HUES48 (cell line): ENCODE results near the gene PMIS2.
"Not testable (repeated sequence)": the region's sequence is repeated elsewhere in the genome, so short reads cannot be mapped to it uniquely, and the experiment has no call there.

ENCODE experiments used
- H3K27ac ChIP-seq: one replicate; pipeline ENCODE4 v1.7.0; 2013; ENCODE audit warnings: low read depth, low read length, inconsistent platforms
- H3K27me3 ChIP-seq: 2 replicates; pipeline ENCODE4 v1.6.1; 2013; ENCODE audit warnings: mild to moderate bottlenecking, low read length; ENCODE audit not compliant: control insufficient read depth, insufficient read depth
- H3K36me3 ChIP-seq: 2 replicates; pipeline ENCODE4 v1.6.1; 2013; ENCODE audit warnings: low read length; ENCODE audit not compliant: control insufficient read depth, insufficient read depth
- H3K4me1 ChIP-seq: 2 replicates; pipeline ENCODE4 v1.6.1; 2013; ENCODE audit warnings: mild to moderate bottlenecking, low read length; ENCODE audit not compliant: control insufficient read depth, insufficient read depth
- H3K4me3 ChIP-seq: 2 replicates; pipeline ENCODE4 v1.5.1; 2013; ENCODE audit warnings: mild to moderate bottlenecking, low read depth, low read length
- H3K9ac ChIP-seq: 2 replicates; pipeline ENCODE4 v1.6.1; 2013; ENCODE audit warnings: mild to moderate bottlenecking, low read depth, low read length, moderate library complexity
- H3K9me3 ChIP-seq: 2 replicates; pipeline ENCODE4 v1.6.1; 2013; ENCODE audit warnings: low read length; ENCODE audit not compliant: control insufficient read depth, insufficient read depth

Gene PMIS2

GRCh38 chr19:35565016-35565856 lies 20.7 kb upstream of the PMIS2 start:
- Histone ChIP-seq H3K9ac (no peak overlapping the region), H3K27ac (no peak overlapping the region), H3K4me3 (no peak overlapping the region), H3K9me3 (no peaks in the 10 kb centered on the region), H3K36me3 (no peaks in the 10 kb centered on the region), H3K4me1 (no peaks in the 10 kb centered on the region), H3K27me3 (peaks cover 6% of the 10 kb centered on the region; the same call in 1 of the 2 replicates)

- H3K9me3 ChIP-seq, result no peaks in the 10 kb centered on the region
- no peaks in the 10 kb centered on the region for H3K36me3 ChIP-seq
- H3K9ac ChIP-seq, result no peak overlapping the region
- H3K27ac ChIP-seq, result no peak overlapping the region
- no peak overlapping the region for H3K4me3 ChIP-seq
- no peaks in the 10 kb centered on the region for H3K4me1 ChIP-seq
- no peaks in the 10 kb centered on the region for H3K27me3 ChIP-seq
These were observed 19.2 kb upstream of the PMIS2 start for GRCh38 chr19:35566738-35567137.

- Histone ChIP-seq H3K27ac (no peak overlapping the region), H3K36me3 (no peaks in the 10 kb centered on the region), H3K9ac (no peak overlapping the region), H3K9me3 (no peaks in the 10 kb centered on the region), H3K4me3 (no peak overlapping the region), H3K27me3 (no peaks in the 10 kb centered on the region), H3K4me1 (no peaks in the 10 kb centered on the region)
These were observed 16.6 kb upstream of the PMIS2 start for GRCh38 chr19:35569281-35569781.

- no peak overlapping the region for H3K4me3 ChIP-seq
- H3K4me1 ChIP-seq, result no peaks in the 10 kb centered on the region
These were observed 14.5 kb upstream of the PMIS2 start for GRCh38 chr19:35571406-35571965.

GRCh38 chr19:35577918-35578317 lies 8.1 kb upstream of the PMIS2 start:
- Histone ChIP-seq H3K27me3 (no peaks in the 10 kb centered on the region), H3K27ac (no peak overlapping the region), H3K4me1 (no peaks in the 10 kb centered on the region), H3K9ac (no peak overlapping the region), H3K9me3 (peaks cover 20% of the 10 kb centered on the region), H3K36me3 (no peaks in the 10 kb centered on the region), H3K4me3 (no peak overlapping the region)

More at GRCh38 chr19:35571406-35571965, 14.5 kb upstream of the PMIS2 start:
- peaks cover 10% of the 10 kb centered on the region for H3K9me3 ChIP-seq
- H3K36me3 ChIP-seq, result no peaks in the 10 kb centered on the region
- no peak overlapping the region for H3K27ac ChIP-seq
- no peaks in the 10 kb centered on the region for H3K27me3 ChIP-seq
- H3K9ac ChIP-seq, result no peak overlapping the region

GRCh38 chr19:35578707-35579106 lies 7.3 kb upstream of the PMIS2 start:
- no peak overlapping the region for H3K9ac ChIP-seq
- peaks cover 20% of the 10 kb centered on the region for H3K9me3 ChIP-seq
- no peak overlapping the region for H3K4me3 ChIP-seq
- H3K27me3 ChIP-seq, result no peaks in the 10 kb centered on the region
- no peak overlapping the region for H3K27ac ChIP-seq
- H3K36me3 ChIP-seq, result no peaks in the 10 kb centered on the region
- H3K4me1 ChIP-seq, result no peaks in the 10 kb centered on the region

- no peak overlapping the region for H3K9ac ChIP-seq
- H3K27me3 ChIP-seq, result no peaks in the 10 kb centered on the region; the same call in 1 of the 2 replicates
- H3K36me3 ChIP-seq, result no peaks in the 10 kb centered on the region
- H3K27ac ChIP-seq, result no peak overlapping the region
- no peak overlapping the region for H3K4me3 ChIP-seq
- no peaks in the 10 kb centered on the region for H3K4me1 ChIP-seq
- H3K9me3 ChIP-seq, result peaks cover 8% of the 10 kb centered on the region
These were observed 3.2 kb upstream of the PMIS2 start for GRCh38 chr19:35582760-35583159.

GRCh38 chr19:35587321-35587720 lies 1.3 kb downstream of the PMIS2 start:
- no peaks in the 10 kb centered on the region for H3K4me1 ChIP-seq
- H3K27ac ChIP-seq, result no peak overlapping the region
- H3K9ac ChIP-seq, result no peak overlapping the region
- H3K9me3 ChIP-seq, result no peaks in the 10 kb centered on the region
- H3K27me3 ChIP-seq, result no peaks in the 10 kb centered on the region; the same call in 1 of the 2 replicates
- H3K36me3 ChIP-seq, result no peaks in the 10 kb centered on the region
- H3K4me3 ChIP-seq, result no peak overlapping the region

- Histone ChIP-seq H3K27ac (no peak overlapping the region), H3K4me1 (no peaks in the 10 kb centered on the region), H3K4me3 (no peak overlapping the region), H3K27me3 (no peaks in the 10 kb centered on the region), H3K36me3 (no peaks in the 10 kb centered on the region), H3K9me3 (no peaks in the 10 kb centered on the region), H3K9ac (no peak overlapping the region)
These were observed 4.9 kb downstream of the PMIS2 start for GRCh38 chr19:35590875-35591274.

- Histone ChIP-seq H3K9ac (no peak overlapping the region), H3K27me3 (no peaks in the 10 kb centered on the region), H3K9me3 (no peaks in the 10 kb centered on the region), H3K4me3 (no peak overlapping the region), H3K4me1 (no peaks in the 10 kb centered on the region), H3K36me3 (no peaks in the 10 kb centered on the region), H3K27ac (no peak overlapping the region)
These were observed 6.3 kb downstream of the PMIS2 start for GRCh38 chr19:35592226-35592625.

- not testable (repeated sequence) for H3K27me3 ChIP-seq, H3K9me3 ChIP-seq, H3K36me3 ChIP-seq, H3K27ac ChIP-seq, H3K4me3 ChIP-seq, H3K4me1 ChIP-seq, H3K9ac ChIP-seq
These were observed 9.1 kb downstream of the PMIS2 start for GRCh38 chr19:35595026-35595425.
